DND-41 (cell line): ENCODE results near the gene NRF1.

Source experiments
- CTCF ChIP-seq: IDR thresholded peaks from 2 replicates; pipeline ENCODE4 v1.5.1; 2012; ENCODE audit warnings: borderline replicate concordance, low read length, moderate library complexity, mild to moderate bottlenecking; ENCODE audit not compliant: poor library complexity, severe bottlenecking; ENCODE audit errors: extremely low read depth
- EZH2 ChIP-seq: IDR thresholded peaks from 3 replicates; pipeline ENCODE4 v1.6.1; 2012; ENCODE audit warnings: borderline replicate concordance, low read depth, mild to moderate bottlenecking, moderate library complexity, low read length, inconsistent platforms; ENCODE audit not compliant: severe bottlenecking

GRCh38 chr7:129774871-129775694 is 163.6 kb downstream of the NRF1 start:
- TF ChIP-seq CTCF (no peak), EZH2 (no peak)
